GM04504 (cell line): ENCODE measurements around the gene MYH14.

Source experiments
- DNase-seq: peaks from one replicate; pipeline ENCODE4 v3.0.0-alpha.2; 2012; ENCODE audit warnings: low read depth

The MYH14 gene

GRCh38 chr19:50292216-50292827 lies 88.9 kb downstream of the MYH14 start:
- no peak for DNase-seq

- DNase-seq: no peak
Measured at GRCh38 chr19:50293263-50294004, 90.0 kb downstream of the MYH14 start.

GRCh38 chr19:50300051-50300450 lies 96.6 kb downstream of the MYH14 start:
- DNase-seq: no peak

- peak; percentile 2 for DNase-seq
Measured at GRCh38 chr19:50300814-50301606, 97.6 kb downstream of the MYH14 start.

GRCh38 chr19:50301607-50301971 lies 98.2 kb downstream of the MYH14 start:
- no peak for DNase-seq

- DNase-seq: no peak
Measured at GRCh38 chr19:50303558-50303957, 100.1 kb downstream of the MYH14 start.

- DNase-seq: no peak
Measured at GRCh38 chr19:50308991-50309390, 105.6 kb downstream of the MYH14 start.

GRCh38 chr19:50309396-50310125 lies 106.1 kb downstream of the MYH14 start:
- no peak for DNase-seq

GRCh38 chr19:50310759-50311465 lies 107.5 kb downstream of the MYH14 start:
- no peak for DNase-seq

GRCh38 chr19:50311723-50312635 lies 108.6 kb downstream of the MYH14 start:
- DNase-seq: no peak

GRCh38 chr19:50312967-50313811 lies 109.8 kb downstream of the MYH14 start:
- no peak for DNase-seq

- no peak for DNase-seq
Measured at GRCh38 chr19:50313812-50314536, 110.6 kb downstream of the MYH14 start.

- DNase-seq: no peak
Measured at GRCh38 chr19:50314724-50315708, 111.6 kb downstream of the MYH14 start.

- no peak for DNase-seq
Measured at GRCh38 chr19:50315773-50316448, 112.5 kb downstream of the MYH14 start.

- DNase-seq: no peak
Measured at GRCh38 chr19:50317115-50317514, 113.7 kb downstream of the MYH14 start.

- no peak for DNase-seq
Measured at GRCh38 chr19:50318438-50318837, 115.0 kb downstream of the MYH14 start.

- no peak for DNase-seq
Measured at GRCh38 chr19:50319156-50319555, 115.7 kb downstream of the MYH14 start.
